WI38 (cell line): ENCODE data around the gene PIK3R1.

ENCODE experiments used
- H3K4me3 ChIP-seq: 2 replicates; pipeline ENCODE4 v1.5.1; 2011; ENCODE audit warnings: low read depth, mild to moderate bottlenecking, control low read depth, low read length
- TF ChIP-seq, protein P1 (sequence below): IDR thresholded peaks from 2 replicates; pipeline ENCODE4 v1.5.1; 2012; ENCODE audit warnings: low read depth, mild to moderate bottlenecking, control low read depth, low read length

PIK3R1 gene

DNA sequence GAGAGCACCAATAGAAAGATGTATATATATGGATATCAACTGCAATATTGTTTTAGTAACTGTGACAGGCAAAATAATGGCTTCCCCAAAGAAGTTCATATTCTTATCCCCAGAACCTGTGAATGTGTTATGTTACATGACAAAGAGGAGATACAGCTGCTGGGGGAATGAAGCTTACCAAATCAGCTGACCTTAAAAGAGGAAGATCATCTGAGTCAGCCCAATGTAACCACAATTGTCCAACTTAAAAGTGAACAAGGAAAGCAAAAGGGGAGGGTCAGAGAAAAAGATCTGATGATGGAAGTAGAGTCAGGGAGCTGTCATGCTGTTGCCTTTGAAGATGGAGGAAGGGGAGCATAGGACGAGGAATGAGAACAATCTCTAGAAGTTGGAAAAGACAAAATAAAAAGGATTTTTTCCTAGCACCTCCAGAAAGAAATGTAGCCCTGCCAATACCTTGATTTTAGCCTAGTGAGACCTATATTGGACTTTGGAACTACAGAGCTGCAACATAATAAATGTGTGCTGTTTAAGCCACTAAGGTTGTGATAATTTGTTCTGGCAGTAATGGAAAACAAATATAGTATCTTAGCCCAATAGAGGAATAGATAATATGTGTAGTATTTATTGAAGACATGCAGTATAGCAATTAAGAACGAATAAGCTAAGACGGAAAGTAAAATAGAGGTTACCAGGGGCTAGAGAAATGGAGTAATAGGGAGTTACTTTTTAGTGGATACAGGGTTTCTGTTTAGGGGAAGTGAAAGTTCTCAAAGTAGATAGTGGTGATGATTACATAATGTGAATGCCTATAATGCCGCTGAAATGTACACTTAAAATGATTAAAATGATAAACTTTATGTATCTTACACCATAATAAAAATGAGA, 115.9 kb downstream of the PIK3R1 start:
- H3K4me3 ChIP-seq = no peak overlapping the region
- TF ChIP-seq, protein P1, sequence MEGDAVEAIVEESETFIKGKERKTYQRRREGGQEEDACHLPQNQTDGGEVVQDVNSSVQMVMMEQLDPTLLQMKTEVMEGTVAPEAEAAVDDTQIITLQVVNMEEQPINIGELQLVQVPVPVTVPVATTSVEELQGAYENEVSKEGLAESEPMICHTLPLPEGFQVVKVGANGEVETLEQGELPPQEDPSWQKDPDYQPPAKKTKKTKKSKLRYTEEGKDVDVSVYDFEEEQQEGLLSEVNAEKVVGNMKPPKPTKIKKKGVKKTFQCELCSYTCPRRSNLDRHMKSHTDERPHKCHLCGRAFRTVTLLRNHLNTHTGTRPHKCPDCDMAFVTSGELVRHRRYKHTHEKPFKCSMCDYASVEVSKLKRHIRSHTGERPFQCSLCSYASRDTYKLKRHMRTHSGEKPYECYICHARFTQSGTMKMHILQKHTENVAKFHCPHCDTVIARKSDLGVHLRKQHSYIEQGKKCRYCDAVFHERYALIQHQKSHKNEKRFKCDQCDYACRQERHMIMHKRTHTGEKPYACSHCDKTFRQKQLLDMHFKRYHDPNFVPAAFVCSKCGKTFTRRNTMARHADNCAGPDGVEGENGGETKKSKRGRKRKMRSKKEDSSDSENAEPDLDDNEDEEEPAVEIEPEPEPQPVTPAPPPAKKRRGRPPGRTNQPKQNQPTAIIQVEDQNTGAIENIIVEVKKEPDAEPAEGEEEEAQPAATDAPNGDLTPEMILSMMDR = no peak

DNA sequence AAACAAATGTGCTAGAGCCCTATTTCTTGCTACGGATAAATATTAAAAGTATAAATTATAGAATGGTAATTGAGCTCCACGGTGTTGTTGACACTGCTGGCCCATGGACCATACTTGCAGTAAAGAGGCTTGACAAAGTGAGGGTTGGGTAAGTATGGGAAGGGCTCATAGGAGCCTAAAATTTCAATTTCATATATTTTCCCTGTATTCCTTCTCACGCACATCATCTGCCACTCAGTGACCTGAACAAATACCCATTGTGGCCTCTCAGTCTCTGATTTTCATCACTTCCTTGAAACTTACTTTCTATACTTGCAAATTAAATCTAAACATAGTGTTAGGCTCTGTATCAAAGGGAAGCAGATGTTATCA, 116.5 kb downstream of the PIK3R1 start:
- H3K4me3 ChIP-seq = no peak overlapping the region
- TF ChIP-seq, protein P1 = no peak

DNA sequence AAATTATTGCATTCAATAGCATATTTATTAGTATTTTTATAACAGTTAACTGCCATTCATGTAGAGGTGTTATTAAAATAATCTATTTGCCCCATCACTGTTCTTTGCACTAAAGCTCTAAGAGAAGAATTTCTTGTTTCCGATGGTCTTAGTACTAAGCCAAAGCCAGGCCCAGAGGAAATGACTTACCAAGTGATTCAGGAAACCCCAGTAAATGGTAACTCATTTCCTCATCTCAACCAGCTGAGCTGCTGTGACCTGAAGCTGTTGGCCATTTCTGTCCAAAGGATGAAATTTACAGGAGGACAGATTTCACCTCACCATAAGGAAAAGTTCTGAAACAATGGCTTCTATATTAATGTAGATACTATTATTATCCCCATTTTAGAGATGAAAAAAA, 117.0 kb downstream of the PIK3R1 start:
- TF ChIP-seq, protein P1 = no peak
- H3K4me3 ChIP-seq = no peak overlapping the region

DNA sequence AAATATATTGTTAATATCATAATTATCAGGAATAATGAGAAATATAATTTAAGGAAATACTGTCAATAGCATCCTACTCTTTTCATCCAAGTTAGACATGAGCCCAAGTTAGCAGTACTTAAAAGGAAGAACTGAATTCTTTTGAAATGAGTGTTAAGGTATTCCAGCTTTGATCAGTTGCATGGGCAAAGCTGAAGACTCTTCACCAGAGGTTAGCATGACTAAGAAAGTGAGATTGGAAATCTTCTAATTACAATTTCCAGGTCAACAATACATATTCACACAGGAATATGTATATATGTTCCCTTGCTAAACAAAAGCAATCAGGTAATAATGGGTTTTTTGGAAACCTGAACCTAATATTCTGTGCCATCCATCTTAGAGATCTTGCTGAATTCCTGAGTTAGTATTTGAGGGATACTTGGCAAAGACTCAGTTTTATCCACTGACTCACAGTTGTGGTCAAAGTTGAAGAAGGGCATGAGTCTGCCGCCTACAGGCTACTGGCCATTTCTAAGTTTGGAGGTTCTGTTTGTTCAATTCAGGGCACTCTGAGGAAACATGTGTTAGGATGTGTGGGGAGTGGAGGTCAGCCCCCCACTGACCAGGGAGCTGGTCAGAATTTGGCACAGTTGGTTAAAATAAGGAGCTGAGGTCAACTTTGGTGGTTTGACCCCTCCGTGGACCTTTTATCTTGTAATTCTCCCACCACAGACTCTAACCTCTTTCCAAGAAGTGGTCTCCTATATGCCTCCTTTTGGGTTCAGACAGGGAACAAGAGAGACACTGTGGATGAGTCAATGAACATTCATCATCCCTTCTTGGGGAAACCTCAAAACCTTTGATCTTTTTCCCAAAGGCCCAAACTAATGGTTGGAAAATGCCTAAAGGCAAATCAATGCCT, 118.3 kb downstream of the PIK3R1 start:
- TF ChIP-seq, protein P1 = peak; percentile 32
- no peak overlapping the region for H3K4me3 ChIP-seq

DNA sequence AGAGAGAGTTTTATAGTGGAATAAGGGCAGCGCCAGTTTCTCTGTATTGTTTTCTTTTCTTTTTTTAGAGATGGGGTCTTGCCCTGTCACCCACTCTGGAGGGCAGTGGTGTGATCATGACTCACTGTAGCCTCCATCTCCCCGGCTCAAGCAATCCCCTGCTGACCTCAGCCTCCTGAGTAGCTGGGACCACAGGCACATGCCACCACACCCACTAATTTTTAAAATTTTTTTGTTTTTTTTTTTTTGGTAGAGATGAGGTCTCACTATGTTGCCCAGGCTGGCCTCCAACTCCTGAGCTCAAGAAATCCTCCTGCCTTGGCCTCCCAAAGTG, 119.0 kb downstream of the PIK3R1 start:
- H3K4me3 ChIP-seq = no peak overlapping the region
- TF ChIP-seq, protein P1 = no peak

DNA sequence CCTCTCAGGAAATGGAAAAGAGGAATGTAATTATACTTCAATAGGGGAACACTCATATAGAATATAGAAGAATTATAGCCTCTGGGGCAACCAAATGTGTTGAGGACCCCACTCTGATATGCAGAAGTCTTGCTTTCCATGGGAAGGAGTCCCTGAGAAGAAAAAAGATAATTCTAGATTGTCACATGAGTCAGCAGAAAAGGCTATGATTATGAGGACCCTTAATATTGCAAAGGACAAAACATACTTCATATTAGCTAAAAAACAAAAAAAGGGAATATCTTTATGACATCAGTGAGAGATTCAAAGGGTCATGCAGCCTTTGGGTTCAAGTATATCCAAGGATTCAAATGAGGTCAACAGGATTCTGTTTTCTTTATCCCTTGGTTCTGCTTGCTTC, 119.5 kb downstream of the PIK3R1 start:
- TF ChIP-seq, protein P1 = no peak
- no peak overlapping the region for H3K4me3 ChIP-seq

DNA sequence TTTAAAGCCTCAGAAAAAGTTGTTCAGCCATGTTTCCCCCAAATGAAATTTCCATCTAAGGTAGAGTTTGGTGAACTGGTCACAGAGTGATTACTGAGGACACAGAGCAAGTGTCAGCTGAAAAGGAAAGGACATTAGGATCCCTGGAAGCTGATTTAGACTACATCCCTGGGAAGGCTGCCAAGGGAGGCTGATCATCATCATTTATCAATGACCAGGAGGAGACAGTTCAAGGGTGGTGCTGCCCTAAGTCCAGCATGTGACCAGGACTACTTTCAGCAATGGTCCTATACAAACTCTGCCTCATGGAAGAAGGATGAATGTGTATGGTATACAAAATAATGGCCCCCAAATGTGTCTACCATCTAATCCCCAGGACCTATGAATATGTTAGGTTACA, 120.6 kb downstream of the PIK3R1 start:
- H3K4me3 ChIP-seq = no peak overlapping the region
- TF ChIP-seq, protein P1 = no peak
